Testis (tissue), 3 donors: Measurements from ENCODE around the gene RGS5. TPM values are rescaled to one million over a fixed set of nuclear protein-coding genes. Genes with fewer than 3 reads are reported as not detected.

Source experiments
- DNase-seq: peaks from one replicate; pipeline ENCODE4 v3.0.0-alpha.2; 2019
- H3K27ac ChIP-seq, 2 donors: fragments of 200-600 bp; sonication (generic); one replicate each; pipeline ENCODE4 v1.5.1; 2019
- H3K27me3 ChIP-seq: fragments of 200-600 bp; sonication (generic); one replicate; pipeline ENCODE4 v1.5.1; 2019
- H3K36me3 ChIP-seq: fragments of 200-600 bp; sonication (generic); one replicate; pipeline ENCODE4 v1.5.1; 2017; ENCODE audit warnings: low read depth; ENCODE audit errors: missing control alignments
- H3K4me1 ChIP-seq: fragments of 200-600 bp; sonication (generic); one replicate; pipeline ENCODE4 v1.5.1; 2019
- H3K4me3 ChIP-seq, 2 donors: fragments of 200-600 bp; sonication (generic); one replicate each; pipeline ENCODE4 v1.5.1; 2017 to 2019
- H3K9me3 ChIP-seq: fragments of 200-600 bp; sonication (generic); one replicate; pipeline ENCODE4 v1.5.1; 2017
- CTCF ChIP-seq, 3 experiments: fragments of 450-650 bp in 2 of 3; fragments of 200-600 bp in 1 of 3; sonication (generic) in 1 of 3; IDR thresholded peaks; one replicate each; pipeline ENCODE4 v1.5.1; 2016 to 2019; ENCODE audit warnings: antibody characterized with exemption in 3 of 3, mild to moderate bottlenecking in 2 of 3, moderate library complexity in 1 of 3
- POLR2A ChIP-seq: fragments of 450-650 bp; IDR thresholded peaks from one replicate; pipeline ENCODE4 v1.6.1; 2017; ENCODE audit warnings: antibody characterized with exemption, mild to moderate bottlenecking, moderate library complexity
- WGBS, 2 donors: methylation state at CpG; one replicate each; pipeline ENCODE4 v1.1.5; 2018; 5-methylcytosine and 5-hydroxymethylcytosine counted together
- intact Hi-C: fragments of 100-400 bp; cut with DNase I; formaldehyde crosslinking; loops from one replicate; pipeline ENCODE4 v1.15.1; 2023; ENCODE audit warnings: low total_unique reads
- polyA plus RNA-seq: library from polyadenylated mRNA; stranded (reverse); fragments of 350-450 nt; fragmentation: Illumina TruSeq; extraction: RNeasy Lipid Tissue Mini Kit (QIAGEN cat#74804); gene quantifications from one replicate; pipeline ENCODE4 v1.2.3, GENCODE V29; 2014; ENCODE audit warnings: low read depth, low replicate concordance; ENCODE audit not compliant: insufficient read depth
- total RNA-seq, 2 donors: library from RNA; depleted of rRNA; stranded (reverse); fragments of >200 nt; gene quantifications; one replicate each; pipeline ENCODE4 v1.2.3, GENCODE V29; 2016

Gene RGS5
- total and polyA plus RNA-seq, 3 donors from 2014 or later = 84.7 to 237 (median 214) TPM

GRCh38 chr1:163170975-163171676 lies 31.6 kb downstream of the RGS5 start:
- Histone ChIP-seq H3K9me3 (no peaks in the 10 kb centered on the region), H3K36me3 (no peaks in the 10 kb centered on the region), H3K27ac (no peak overlapping the region), H3K4me1 (peaks cover 8% of the 10 kb centered on the region), H3K4me3 (no peak overlapping the region), H3K27me3 (no peaks in the 10 kb centered on the region)
- WGBS, 2 donors = 69 to 84% methylated on average over 5 of the region's 5 CpGs
- no peak for DNase-seq
- no peak for TF ChIP-seq POLR2A
- peak; percentile 37 to 47 (median 42) for TF ChIP-seq CTCF (IDR thresholded peaks at IDR 0.05)
- intact Hi-C loops = loop anchor here (10.0 kb wide), 1 partner anchor 96 kb away; no protein-coding TSS in a partner anchor

GRCh38 chr1:163170331-163170730 lies 32.4 kb downstream of the RGS5 start:
- no peak for TF ChIP-seq CTCF (IDR thresholded peaks at IDR 0.05)
- TF ChIP-seq POLR2A = no peak
- H3K4me1 ChIP-seq = peaks cover 8% of the 10 kb centered on the region
- 85 to 92% methylated on average over 1 of the region's 1 CpG for WGBS, 2 donors

GRCh38 chr1:163169553-163169952 lies 33.2 kb downstream of the RGS5 start:
- Histone ChIP-seq H3K4me1 (peaks cover 8% of the 10 kb centered on the region), H3K9me3 (no peaks in the 10 kb centered on the region), H3K27me3 (no peaks in the 10 kb centered on the region), H3K27ac (no peak overlapping the region), H3K36me3 (no peaks in the 10 kb centered on the region), H3K4me3 (no peak overlapping the region)
- intact Hi-C loops = no loop called here
- TF ChIP-seq POLR2A (no peak), CTCF (IDR thresholded peaks at IDR 0.05) (no peak)
- 61 to 74% methylated on average over 1 of the region's 1 CpG for WGBS, 2 donors
- DNase-seq = no peak

More at GRCh38 chr1:163170331-163170730, 32.4 kb downstream of the RGS5 start:
- Histone ChIP-seq H3K27me3 (no peaks in the 10 kb centered on the region), H3K36me3 (no peaks in the 10 kb centered on the region), H3K27ac (no peak overlapping the region), H3K4me3 (no peak overlapping the region), H3K9me3 (no peaks in the 10 kb centered on the region)
- no peak for DNase-seq
- intact Hi-C loops = loop anchor here (10.0 kb wide), 1 partner anchor 96 kb away; no protein-coding TSS in a partner anchor

- no peak for DNase-seq
- no peak for TF ChIP-seq CTCF (IDR thresholded peaks at IDR 0.05)
- no peak for TF ChIP-seq POLR2A
- H3K36me3 ChIP-seq = no peaks in the 10 kb centered on the region
- intact Hi-C loops = no loop called here
- no peak overlapping the region for H3K4me3 ChIP-seq
- no peak overlapping the region for H3K27ac ChIP-seq
- WGBS, 2 donors = 28 to 41% methylated on average over 1 of the region's 1 CpG
- peaks cover 15% of the 10 kb centered on the region for H3K4me1 ChIP-seq
- H3K27me3 ChIP-seq = no peaks in the 10 kb centered on the region
- H3K9me3 ChIP-seq = no peaks in the 10 kb centered on the region
Observed at GRCh38 chr1:163168053-163168452, 34.7 kb downstream of the RGS5 start.
